WERI-Rb-1 (cell line): Measurements from ENCODE around the gene NGEF.

Experiments used
- DNase-seq: peaks from one replicate; pipeline ENCODE4 v3.0.0-alpha.2; 2020
- H3K27ac ChIP-seq: fragments of 250-450 bp; sonication (Bioruptor Pico); 2 replicates; pipeline ENCODE4 v1.5.1; 2020; ENCODE audit warnings: mild to moderate bottlenecking, moderate library complexity
- H3K27me3 ChIP-seq: fragments of 250-450 bp; sonication (Bioruptor Pico); 2 replicates; pipeline ENCODE4 v1.5.1; 2021; ENCODE audit warnings: mild to moderate bottlenecking, low read depth, moderate library complexity; ENCODE audit not compliant: insufficient read depth, severe bottlenecking
- H3K36me3 ChIP-seq: fragments of 250-450 bp; sonication (Bioruptor Pico); 2 replicates; pipeline ENCODE4 v1.5.1; 2020; ENCODE audit warnings: mild to moderate bottlenecking, moderate library complexity
- H3K4me3 ChIP-seq: 2 replicates; pipeline ENCODE4 v1.5.1; 2011; ENCODE audit warnings: low read depth, mild to moderate bottlenecking, control low read depth, low read length
- H3K9me3 ChIP-seq: fragments of 250-450 bp; sonication (Bioruptor Pico); 2 replicates; pipeline ENCODE4 v1.5.1; 2021; ENCODE audit warnings: mild to moderate bottlenecking, moderate library complexity; ENCODE audit not compliant: severe bottlenecking
- CTCF ChIP-seq: IDR thresholded peaks from 2 replicates; pipeline ENCODE4 v1.5.1; 2011; ENCODE audit warnings: low read depth, mild to moderate bottlenecking, control low read depth, inconsistent platforms, low read length

Gene NGEF

DNA sequence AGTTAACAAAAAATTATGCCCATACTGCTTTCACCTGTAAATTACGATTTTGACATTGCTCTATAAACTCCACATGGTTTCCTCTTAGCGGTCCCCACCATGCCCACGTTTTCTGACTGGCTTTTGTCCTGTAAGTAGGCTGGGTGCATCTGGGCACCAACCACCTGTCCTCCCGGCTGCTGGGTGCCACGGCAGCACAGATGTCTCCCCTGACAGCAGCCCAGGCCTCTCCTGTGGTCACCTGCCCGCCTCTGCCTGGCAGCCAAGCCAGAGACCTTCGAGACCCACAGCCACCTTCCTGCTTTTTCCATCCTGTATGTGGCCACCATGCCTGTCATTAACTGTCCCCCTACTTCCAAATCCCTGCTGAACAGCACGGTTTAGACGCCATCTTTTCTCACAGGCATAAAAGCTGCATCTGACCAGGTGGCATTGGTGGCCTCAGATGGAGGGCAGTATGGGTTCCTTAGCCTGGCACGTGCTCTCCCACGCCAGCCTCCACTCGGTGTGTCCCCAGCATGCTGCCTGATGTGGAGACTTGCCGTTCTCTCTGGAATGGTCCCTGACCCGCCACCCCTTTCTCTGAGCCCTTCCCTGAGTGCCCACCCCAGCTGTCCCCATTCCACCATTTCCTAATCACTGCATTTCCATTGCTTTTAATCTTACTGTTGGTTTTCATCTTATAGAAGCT, 124.1 kb downstream of the NGEF start:
- no peaks in the 10 kb centered on the region for H3K27me3 ChIP-seq
- no peak for TF ChIP-seq CTCF

GRCh38 chr2:232888099-232888836, 124.8 kb downstream of the NGEF start:
- no peak for DNase-seq
- H3K9me3 ChIP-seq = no peaks in the 10 kb centered on the region
- H3K4me3 ChIP-seq = no peak overlapping the region
- no peak overlapping the region for H3K27ac ChIP-seq
- H3K36me3 ChIP-seq = no peaks in the 10 kb centered on the region
- no peaks in the 10 kb centered on the region for H3K27me3 ChIP-seq
- TF ChIP-seq CTCF = no peak

More for the DNA sequence above, 124.1 kb downstream of the NGEF start:
- Histone ChIP-seq H3K4me3 (no peak overlapping the region), H3K36me3 (no peaks in the 10 kb centered on the region), H3K27ac (no peak overlapping the region), H3K9me3 (no peaks in the 10 kb centered on the region)
- no peak for DNase-seq

- H3K36me3 ChIP-seq = no peaks in the 10 kb centered on the region
- H3K9me3 ChIP-seq = no peaks in the 10 kb centered on the region
- H3K27ac ChIP-seq = no peak overlapping the region
- peak; percentile 32 for DNase-seq
- no peak overlapping the region for H3K4me3 ChIP-seq
- TF ChIP-seq CTCF = peak; percentile 66; the same call in 1 of the 2 replicates
- no peaks in the 10 kb centered on the region for H3K27me3 ChIP-seq
Observed at GRCh38 chr2:232887171-232887850, 125.7 kb downstream of the NGEF start.

- no peaks in the 10 kb centered on the region for H3K27me3 ChIP-seq
- H3K9me3 ChIP-seq = no peaks in the 10 kb centered on the region
- no peak overlapping the region for H3K27ac ChIP-seq
- DNase-seq = no peak
- H3K4me3 ChIP-seq = no peak overlapping the region
- no peaks in the 10 kb centered on the region for H3K36me3 ChIP-seq
- no peak for TF ChIP-seq CTCF
Observed at GRCh38 chr2:232886632-232887031, 126.4 kb downstream of the NGEF start.

GRCh38 chr2:232886176-232886575, 126.9 kb downstream of the NGEF start:
- Histone ChIP-seq H3K4me3 (no peak overlapping the region), H3K36me3 (no peaks in the 10 kb centered on the region), H3K27ac (no peak overlapping the region), H3K9me3 (no peaks in the 10 kb centered on the region), H3K27me3 (no peaks in the 10 kb centered on the region)
- TF ChIP-seq CTCF = no peak
- DNase-seq = no peak
